Large intestine (tissue), 12 donors: ENCODE measurements around the gene HPGD. TPM values are rescaled to one million over a fixed set of nuclear protein-coding genes. Genes with fewer than 3 reads are reported as not detected.
A peak's percentile ranks its signal among the peaks of the same experiment; 100 is the strongest.

Experiments used
- DNase-seq, 2 donors: peaks; one replicate each; pipeline versions ENCODE4 v3.0.0 to v3.0.0-alpha.2; 2013
- H3K27ac ChIP-seq: one replicate; pipeline ENCODE4 v1.5.1; 2013; ENCODE audit warnings: low read length
- H3K27me3 ChIP-seq: 2 replicates; pipeline ENCODE4 v1.6.1; 2013; ENCODE audit warnings: low read length; ENCODE audit not compliant: control insufficient read depth, insufficient read depth
- H3K36me3 ChIP-seq: 2 replicates; pipeline ENCODE4 v1.6.1; 2013; ENCODE audit warnings: low read length; ENCODE audit not compliant: control insufficient read depth, insufficient read depth
- H3K4me1 ChIP-seq: one replicate; pipeline ENCODE4 v1.6.1; 2013; ENCODE audit warnings: low read length; ENCODE audit not compliant: control insufficient read depth, insufficient read depth
- H3K4me3 ChIP-seq: one replicate; pipeline ENCODE4 v1.5.1; 2013; ENCODE audit warnings: low read length
- H3K9me3 ChIP-seq: one replicate; pipeline ENCODE4 v1.6.1; 2013; ENCODE audit warnings: mild to moderate bottlenecking, low read depth, low read length, moderate library complexity; ENCODE audit not compliant: control insufficient read depth
- WGBS: methylation state at CpG from one replicate; pipeline ENCODE4 v1.1.5; 2013; ENCODE audit warnings: low lambda C conversion rate; ENCODE audit not compliant: insufficient coverage; 5-methylcytosine and 5-hydroxymethylcytosine counted together
- long read RNA-seq, 11 donors: transcript quantifications; one replicate each; lab custom pipeline, GENCODE V29; 2026
- polyA plus RNA-seq: library from polyadenylated mRNA; unstranded; fragments of 120-200 nt; gene quantifications from one replicate; pipeline ENCODE4 v1.2.1, GENCODE V29; 2013

Gene HPGD
- polyA plus RNA-seq = 57.7 TPM
- long read RNA-seq, donor 1, transcript HPGD-202 (7 exons, 3,027 nt) = major isoform, 27 of 30 reads
- long read RNA-seq, donor 1, partial matches to known transcripts = 0 of 30 reads
- long read RNA-seq, donor 1, other reads (novel, unspliced or antisense) = 0 of 30 reads
- long read RNA-seq, donor 2, transcript HPGD-202 (7 exons, 3,027 nt) = major isoform, 38 of 42 reads
- long read RNA-seq, donor 2, partial matches to known transcripts = 0 of 42 reads
- long read RNA-seq, donor 2, other reads (novel, unspliced or antisense) = 0 of 42 reads
- long read RNA-seq, donor 3, transcript HPGD-202 (7 exons, 3,027 nt) = major isoform, 52 of 84 reads
- long read RNA-seq, donor 3, partial matches to known transcripts = 29 of 84 reads
- long read RNA-seq, donor 3, other reads (novel, unspliced or antisense) = 0 of 84 reads
- long read RNA-seq, donor 4, partial matches to known transcripts = 0 of 7 reads
- long read RNA-seq, donor 4, other reads (novel, unspliced or antisense) = 0 of 7 reads
- long read RNA-seq, donor 5, transcript HPGD-202 (7 exons, 3,027 nt) = major isoform, 14 of 16 reads
- long read RNA-seq, donor 5, partial matches to known transcripts = 0 of 16 reads
- long read RNA-seq, donor 5, other reads (novel, unspliced or antisense) = 0 of 16 reads
- long read RNA-seq, donor 6, transcript HPGD-202 (7 exons, 3,027 nt) = major isoform, 22 of 39 reads
- long read RNA-seq, donor 6, partial matches to known transcripts = 9 of 39 reads
- long read RNA-seq, donor 6, other reads (novel, unspliced or antisense) = 0 of 39 reads
- long read RNA-seq, donor 7, partial matches to known transcripts = 0 of 4 reads
- long read RNA-seq, donor 7, other reads (novel, unspliced or antisense) = 0 of 4 reads
- long read RNA-seq, donor 8, transcript HPGD-202 (7 exons, 3,027 nt) = major isoform, 30 of 44 reads
- long read RNA-seq, donor 8, partial matches to known transcripts = 8 of 44 reads
- long read RNA-seq, donor 8, other reads (novel, unspliced or antisense) = 0 of 44 reads
- long read RNA-seq, donor 9, transcript HPGD-202 (7 exons, 3,027 nt) = major isoform, 28 of 48 reads
- long read RNA-seq, donor 9, partial matches to known transcripts = 15 of 48 reads
- long read RNA-seq, donor 9, other reads (novel, unspliced or antisense) = 0 of 48 reads
- long read RNA-seq, donor 10, transcript HPGD-202 (7 exons, 3,027 nt) = major isoform, 29 of 34 reads
- long read RNA-seq, donor 10, partial matches to known transcripts = 0 of 34 reads
- long read RNA-seq, donor 10, other reads (novel, unspliced or antisense) = 0 of 34 reads
- long read RNA-seq, donor 11, transcript HPGD-202 (7 exons, 3,027 nt) = major isoform, 18 of 38 reads
- long read RNA-seq, donor 11, partial matches to known transcripts = 14 of 38 reads
- long read RNA-seq, donor 11, other reads (novel, unspliced or antisense) = 0 of 38 reads

DNA sequence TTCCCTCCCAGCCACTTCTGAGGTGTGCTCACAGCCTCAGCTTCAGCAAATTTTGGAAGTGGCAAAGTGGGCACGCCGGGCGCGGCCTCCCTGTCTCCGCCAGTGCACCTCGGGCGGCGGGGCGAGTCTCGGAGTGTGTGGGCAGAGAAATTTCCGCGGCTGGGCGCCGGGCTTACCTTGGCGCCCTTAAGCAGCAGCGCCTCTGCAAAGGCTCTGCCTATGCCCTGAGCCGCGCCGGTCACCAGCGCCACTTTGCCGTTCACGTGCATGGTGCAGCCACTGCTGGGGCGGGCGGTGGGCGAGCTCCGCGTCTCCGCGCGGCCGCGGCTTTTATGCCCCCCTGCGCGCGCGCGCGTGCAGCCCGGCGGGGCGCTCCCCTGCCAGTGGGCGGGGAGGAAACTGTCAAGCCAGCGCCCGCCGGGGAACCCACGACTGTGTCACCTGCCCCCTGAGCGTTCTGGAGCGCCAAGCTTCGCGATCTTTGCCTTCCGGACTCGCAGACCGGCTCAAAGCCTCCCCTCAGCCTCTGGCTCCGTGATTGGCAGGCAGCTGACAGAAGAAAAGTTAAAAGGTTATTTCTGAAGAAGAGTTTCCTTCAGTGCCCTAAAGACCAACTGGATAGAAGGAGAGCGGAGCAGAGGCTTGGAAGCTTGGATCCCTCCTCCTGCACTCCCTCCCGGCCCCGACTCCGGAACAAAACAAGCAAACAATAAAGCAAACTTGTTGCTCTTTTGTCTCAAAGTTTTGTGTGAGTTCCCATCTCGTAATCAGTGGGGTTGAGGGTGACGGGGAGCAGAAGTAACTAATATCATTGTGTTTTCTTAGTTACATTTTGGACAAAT lies at the start of gene HPGD:
Gene HPGD, minus strand, starts transcription at position 306 of the 842 bp plus-strand sequence. Its CDS starts 37 bp downstream, at position 269.
- H3K36me3 ChIP-seq = no peaks in the 10 kb centered on the region
- peak within 1 kb of the TSS; percentile 97 for H3K27ac ChIP-seq
- peaks cover 3% of the 10 kb centered on the region for H3K9me3 ChIP-seq
- WGBS = no CpG with 5 or more reads among the region's 60 CpGs
- peak within 1 kb of the TSS; percentile 87 for H3K4me3 ChIP-seq
- H3K27me3 ChIP-seq = no peaks in the 10 kb centered on the region
- DNase-seq = peak; percentile 82 to 92
- H3K4me1 ChIP-seq = peaks cover 6% of the 10 kb centered on the region

DNA sequence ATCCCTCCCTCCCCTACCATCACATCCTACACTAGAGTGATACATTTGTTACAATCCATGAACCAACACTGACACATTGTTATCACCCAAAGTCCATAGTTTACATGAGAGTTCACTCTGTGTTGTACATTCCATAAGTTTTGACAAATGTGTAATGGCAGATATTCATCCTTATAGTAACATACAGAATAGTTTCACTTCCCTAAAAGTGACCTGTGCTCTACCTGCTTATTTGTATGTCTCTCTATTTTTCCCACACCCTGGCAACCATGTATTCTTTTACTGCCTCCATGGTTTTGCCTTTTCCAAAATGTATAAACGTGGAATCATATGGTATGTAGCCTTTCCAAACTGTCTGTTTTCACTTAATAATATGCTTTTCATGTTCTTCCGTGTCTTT lies 42.2 kb upstream of the HPGD start:
- no peaks in the 10 kb centered on the region for H3K9me3 ChIP-seq
- H3K27me3 ChIP-seq = no peaks in the 10 kb centered on the region
- no peak overlapping the region for H3K4me3 ChIP-seq
- H3K4me1 ChIP-seq = no peaks in the 10 kb centered on the region
- peak in 1 of 2 donors; percentile 30 for DNase-seq
- no peaks in the 10 kb centered on the region for H3K36me3 ChIP-seq
- no peak overlapping the region for H3K27ac ChIP-seq
- 50% methylated on average over 2 of the region's 2 CpGs for WGBS

DNA sequence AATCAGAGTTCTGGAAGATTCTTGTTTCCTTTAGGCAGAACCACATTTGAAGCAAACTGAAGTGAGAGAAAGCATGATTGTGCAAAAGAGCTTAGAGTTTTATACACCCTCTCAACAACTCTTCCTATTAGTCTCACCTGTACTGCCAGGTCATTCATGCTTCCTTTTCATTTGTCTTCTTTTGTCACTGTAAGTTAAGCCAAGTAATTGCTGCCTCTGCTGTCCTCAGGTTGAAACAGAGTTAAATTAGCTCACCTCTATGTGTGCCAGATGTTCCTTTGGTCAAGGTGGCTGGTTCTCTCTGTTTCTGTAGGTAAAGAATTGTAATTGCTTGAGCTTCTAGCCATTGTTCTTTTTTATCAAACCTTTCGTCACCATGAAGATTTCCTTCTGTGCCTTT lies 41.1 kb upstream of the HPGD start:
- no peak for DNase-seq
- H3K4me1 ChIP-seq = no peaks in the 10 kb centered on the region
- H3K4me3 ChIP-seq = no peak overlapping the region
- H3K36me3 ChIP-seq = no peaks in the 10 kb centered on the region
- no CpG with 5 or more reads among the region's 1 CpG for WGBS
- no peaks in the 10 kb centered on the region for H3K27me3 ChIP-seq
- no peak overlapping the region for H3K27ac ChIP-seq
- no peaks in the 10 kb centered on the region for H3K9me3 ChIP-seq

GRCh38 chr4:174561560-174561959 lies 39.3 kb upstream of the HPGD start:
- whole genome bisulfite sequencing = no CpG with 5 or more reads among the region's 2 CpGs
- Histone ChIP-seq H3K4me3 (no peak overlapping the region), H3K27ac (no peak overlapping the region), H3K27me3 (no peaks in the 10 kb centered on the region), H3K36me3 (no peaks in the 10 kb centered on the region), H3K4me1 (no peaks in the 10 kb centered on the region), H3K9me3 (no peaks in the 10 kb centered on the region)
- DNase-seq = no peak

DNA sequence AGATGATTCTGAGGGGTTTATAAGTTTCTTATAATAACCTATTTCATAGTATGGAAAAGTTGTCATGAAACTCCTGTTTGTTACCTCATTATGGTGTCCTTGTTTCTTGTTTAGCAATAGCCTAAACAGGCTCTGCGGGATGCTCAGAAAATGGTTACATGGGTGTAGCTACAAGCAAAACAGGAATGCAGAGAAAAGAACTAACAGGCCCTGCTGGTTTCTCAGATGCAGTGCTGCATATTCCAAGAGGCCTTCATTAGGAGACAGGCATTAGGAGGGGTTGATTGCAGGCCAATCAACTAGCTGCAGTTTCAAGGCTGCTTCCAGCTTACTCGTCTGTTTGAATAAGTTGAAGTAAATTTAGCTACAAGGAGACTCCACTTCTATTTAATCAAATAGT lies 37.6 kb upstream of the HPGD start:
- H3K4me3 ChIP-seq = no peak overlapping the region
- H3K27me3 ChIP-seq = no peaks in the 10 kb centered on the region
- DNase-seq = no peak
- no peaks in the 10 kb centered on the region for H3K9me3 ChIP-seq
- H3K27ac ChIP-seq = no peak overlapping the region
- H3K36me3 ChIP-seq = no peaks in the 10 kb centered on the region
- peaks cover 4% of the 10 kb centered on the region for H3K4me1 ChIP-seq
- no CpG with 5 or more reads among the region's 2 CpGs for WGBS

GRCh38 chr4:174555789-174556630 lies 33.7 kb upstream of the HPGD start:
- Histone ChIP-seq H3K36me3 (no peaks in the 10 kb centered on the region), H3K9me3 (no peaks in the 10 kb centered on the region), H3K27ac (peak overlapping the region; percentile 62), H3K27me3 (no peaks in the 10 kb centered on the region), H3K4me3 (no peak overlapping the region), H3K4me1 (peaks cover 4% of the 10 kb centered on the region)
- WGBS = 75% methylated on average over 1 of the region's 4 CpGs
- peak; percentile 53 to 81 for DNase-seq

DNA sequence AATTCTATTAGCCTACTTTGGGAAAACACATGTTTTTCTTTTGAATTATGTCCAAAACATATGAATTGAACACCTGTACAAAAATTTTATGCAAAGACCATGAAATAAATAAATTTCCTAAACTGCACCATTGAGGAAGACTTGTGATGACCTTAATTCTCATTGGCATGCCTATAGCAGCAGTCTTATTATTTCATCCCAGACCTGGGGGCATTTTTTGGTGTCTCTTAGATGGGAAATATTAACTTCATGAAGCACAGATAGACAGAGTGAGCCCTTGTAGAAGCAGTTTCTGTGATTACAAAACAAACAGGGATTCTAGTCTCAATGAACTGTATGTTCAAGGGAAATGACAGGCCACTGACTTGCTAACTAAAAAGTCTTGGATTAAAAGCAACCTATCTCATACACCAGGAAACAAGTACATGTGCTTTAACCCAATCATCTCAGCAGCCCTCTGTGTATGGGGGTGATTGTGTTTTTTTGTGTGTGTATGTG lies 32.0 kb upstream of the HPGD start:
- DNase-seq = no peak
- H3K9me3 ChIP-seq = no peaks in the 10 kb centered on the region
- no peak overlapping the region for H3K27ac ChIP-seq
- no peaks in the 10 kb centered on the region for H3K27me3 ChIP-seq
- peaks cover 8% of the 10 kb centered on the region for H3K4me1 ChIP-seq
- H3K36me3 ChIP-seq = no peaks in the 10 kb centered on the region
- no peak overlapping the region for H3K4me3 ChIP-seq

DNA sequence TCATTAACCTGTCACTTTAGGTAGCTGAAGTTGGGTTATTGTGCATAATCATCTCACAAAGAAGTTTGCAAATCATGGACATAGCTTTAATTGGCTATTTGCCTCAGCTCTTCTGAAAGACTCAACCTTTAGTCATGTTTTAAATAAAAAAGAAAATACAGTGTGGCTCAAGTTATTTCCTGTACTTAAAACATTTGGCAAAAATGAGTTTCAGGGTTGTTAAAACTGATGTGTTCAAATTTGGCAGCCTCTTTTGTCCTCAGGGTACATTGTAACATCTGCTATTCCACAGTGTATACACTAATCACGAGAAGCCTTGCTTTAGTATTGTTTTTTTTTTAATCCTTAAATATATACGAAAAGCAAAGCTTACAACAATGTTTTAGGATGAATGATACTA lies 31.5 kb upstream of the HPGD start:
- WGBS = 93% methylated on average over 2 of the region's 2 CpGs
- no peak for DNase-seq
- Histone ChIP-seq H3K4me1 (peaks cover 8% of the 10 kb centered on the region), H3K9me3 (no peaks in the 10 kb centered on the region), H3K4me3 (no peak overlapping the region), H3K27me3 (no peaks in the 10 kb centered on the region), H3K27ac (no peak overlapping the region), H3K36me3 (no peaks in the 10 kb centered on the region)

DNA sequence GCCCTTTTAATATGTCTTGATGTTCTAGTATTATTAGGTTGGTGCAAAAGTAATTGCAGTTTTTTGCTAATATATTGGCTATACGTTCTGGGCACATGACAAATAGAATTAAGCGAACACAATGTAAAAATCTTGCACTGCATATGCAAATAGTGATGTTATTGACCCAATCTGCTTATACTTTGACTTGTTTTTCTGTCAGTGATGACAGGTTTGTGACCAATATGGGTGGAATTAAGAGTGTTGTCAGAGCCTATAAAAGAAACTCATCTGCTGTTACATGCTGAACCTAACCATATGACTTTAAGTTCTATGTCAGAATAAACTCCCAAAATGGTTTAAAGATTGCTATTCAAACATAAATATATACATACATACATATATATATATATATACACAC lies 30.7 kb upstream of the HPGD start:
- DNase-seq = no peak
- Histone ChIP-seq H3K9me3 (no peaks in the 10 kb centered on the region), H3K4me1 (peaks cover 8% of the 10 kb centered on the region), H3K4me3 (no peak overlapping the region), H3K27ac (no peak overlapping the region), H3K27me3 (no peaks in the 10 kb centered on the region), H3K36me3 (no peaks in the 10 kb centered on the region)
- no CpG with 5 or more reads among the region's 2 CpGs for WGBS
